PC-3 (cell line): Measurements from ENCODE around the gene SIAE. TPM values are rescaled to one million over a fixed set of nuclear protein-coding genes. Genes with fewer than 3 reads are reported as not detected.

Source experiments
- ATAC-seq: fragments of 200-7000 bp; cut with Tn5 transposase; 2 replicates; pipeline ENCODE4 v1.9.1; 2020; ENCODE audit warnings: mild to moderate bottlenecking, moderate library complexity
- BruUV-seq: library from RNA; stranded (reverse); fragments of 400-500 nt; replicated peaks from 2 replicates; lab custom pipeline; 2021; lab: Mats Ljungman, UMichigan
- CTCF ChIA-PET: fragments of 300-600 bp; sonication (Branson Sonifier 250); formaldehyde crosslinking; loops from one replicate; lab custom pipeline; 2022; ENCODE audit warnings: antibody characterized with exemption; lab: Charles Lee
- POLR2A ChIA-PET: fragments of 300-600 bp; sonication (Branson Sonifier 250); formaldehyde crosslinking; loops from one replicate; lab custom pipeline; 2022; ENCODE audit warnings: antibody characterized with exemption; ENCODE audit not compliant: unreplicated experiment; lab: Charles Lee
- DNase-seq: peaks from one replicate; pipeline ENCODE4 v3.0.0-alpha.2; 2015
- H2AFZ ChIP-seq: fragments of 300-600 bp; sonication (generic); 2 replicates; pipeline ENCODE4 v1.6.0; 2016; ENCODE audit warnings: antibody characterized with exemption, low read length
- H3F3A ChIP-seq: fragments of 300-600 bp; sonication (generic); one replicate; pipeline ENCODE4 v1.6.0; 2017; ENCODE audit warnings: antibody characterized with exemption, low read length, control low read depth, mild to moderate bottlenecking; ENCODE audit not compliant: unreplicated experiment
- H3K27ac ChIP-seq: fragments of 300-600 bp; sonication (generic); 2 replicates; pipeline ENCODE4 v1.5.1; 2016; ENCODE audit warnings: mild to moderate bottlenecking, low read length
- H3K27me3 ChIP-seq: fragments of 300-600 bp; sonication (generic); 2 replicates; pipeline ENCODE4 v1.6.1; 2016; ENCODE audit warnings: low read length, mixed read lengths
- H3K36me3 ChIP-seq: fragments of 300-600 bp; sonication (generic); 2 replicates; pipeline ENCODE4 v1.6.1; 2016; ENCODE audit warnings: low read depth, mixed run types, low read length, mixed read lengths
- H3K4me1 ChIP-seq: fragments of 300-600 bp; sonication (generic); 2 replicates; pipeline ENCODE4 v1.5.1; 2016; ENCODE audit warnings: low read length; ENCODE audit not compliant: insufficient read depth
- H3K4me2 ChIP-seq: fragments of 300-600 bp; sonication (generic); 2 replicates; pipeline ENCODE4 v1.6.0; 2016; ENCODE audit warnings: low read length
- H3K4me3 ChIP-seq: fragments of 300-600 bp; sonication (generic); 2 replicates; pipeline ENCODE4 v1.5.1; 2016; ENCODE audit warnings: mild to moderate bottlenecking, low read length, mixed read lengths
- H3K79me2 ChIP-seq: fragments of 300-600 bp; sonication (generic); 2 replicates; pipeline ENCODE4 v1.6.1; 2017; ENCODE audit warnings: low read length, mixed read lengths
- H3K9ac ChIP-seq: fragments of 300-600 bp; sonication (generic); 2 replicates; pipeline ENCODE4 v1.6.0; 2016; ENCODE audit warnings: mild to moderate bottlenecking, low read length
- H3K9me2 ChIP-seq: fragments of 300-600 bp; sonication (generic); replicated peaks from 2 replicates; pipeline ENCODE4 v1.6.1; 2016; ENCODE audit warnings: mixed run types, low read length, mixed read lengths
- H3K9me3 ChIP-seq: fragments of 300-600 bp; sonication (generic); 2 replicates; pipeline ENCODE4 v1.6.1; 2016; ENCODE audit warnings: low read length, mixed read lengths
- H4K20me1 ChIP-seq: fragments of 300-600 bp; sonication (generic); 2 replicates; pipeline ENCODE4 v1.6.1; 2016; ENCODE audit warnings: low read length, mixed read lengths
- EZH2 ChIP-seq: fragments of 300-600 bp; sonication (generic); IDR thresholded peaks from one replicate; pipeline ENCODE4 v1.6.1; 2017; ENCODE audit warnings: antibody characterized with exemption, mild to moderate bottlenecking, low read length; ENCODE audit not compliant: unreplicated experiment
- EZH2phosphoT487 ChIP-seq: fragments of 300-600 bp; sonication (generic); IDR thresholded peaks from 2 replicates; pipeline ENCODE4 v1.6.1; 2018; ENCODE audit warnings: mild to moderate bottlenecking, antibody characterized with exemption, low read length, borderline replicate concordance
- intact Hi-C: fragments of 100-400 bp; cut with micrococcal nuclease; formaldehyde crosslinking; loops from 2 replicates; pipeline ENCODE4 v1.9.0; 2023
- total RNA-seq: library from RNA; depleted of rRNA; stranded (reverse); fragments of >200 nt; gene quantifications from 2 replicates; pipeline ENCODE4 v1.2.3, GENCODE V29; 2014
- TF ChIP-seq, protein P1 (sequence below): fragments of 300-600 bp; sonication (generic); conservative IDR thresholded peaks from 2 replicates; pipeline ENCODE4 v1.5.1; 2017; ENCODE audit warnings: antibody characterized with exemption, low read depth, mild to moderate bottlenecking, low read length

The SIAE gene
- total RNA-seq, 1 experiment from 2014 or later, result 17.6 TPM

DNA sequence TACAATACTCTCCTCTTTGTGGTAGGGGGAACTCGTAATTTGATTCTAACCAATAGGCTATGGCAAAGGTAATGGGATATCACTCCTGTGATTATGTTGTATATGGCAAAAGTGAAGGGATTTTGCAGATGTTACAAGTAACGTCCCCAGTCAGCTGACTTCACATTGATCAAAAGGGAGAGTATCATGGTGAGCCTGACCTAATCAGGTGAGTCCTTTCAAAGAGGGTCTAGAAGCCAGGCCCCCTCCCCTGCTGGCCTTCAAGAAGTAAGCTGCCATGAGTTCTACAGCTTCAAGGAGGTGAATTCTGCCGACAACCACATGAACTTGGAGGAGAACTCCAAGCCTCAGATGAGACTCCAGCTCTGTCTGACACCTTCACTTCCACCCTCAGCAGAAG, 30.9 kb downstream of the SIAE start:
- no TSS peak for BruUV-seq
- Histone ChIP-seq H3K9me2 (no peaks in the 10 kb centered on the region), H3K4me1 (peaks cover 9% of the 10 kb centered on the region; the same call in 1 of the 2 replicates), H4K20me1 (no peaks in the 10 kb centered on the region), H3K4me2 (no peak overlapping the region), H3F3A (no peaks in the 10 kb centered on the region), H2AFZ (no peak overlapping the region), H3K79me2 (no peaks in the 10 kb centered on the region), H3K27ac (no peak overlapping the region), H3K4me3 (no peak overlapping the region), H3K9me3 (no peaks in the 10 kb centered on the region), H3K36me3 (peaks cover 21% of the 10 kb centered on the region; the same call in 1 of the 2 replicates), H3K9ac (no peak overlapping the region), H3K27me3 (no peaks in the 10 kb centered on the region)
- TF ChIP-seq EZH2 (no peak), EZH2phosphoT487 (no peak)
- TF ChIP-seq, protein P1, sequence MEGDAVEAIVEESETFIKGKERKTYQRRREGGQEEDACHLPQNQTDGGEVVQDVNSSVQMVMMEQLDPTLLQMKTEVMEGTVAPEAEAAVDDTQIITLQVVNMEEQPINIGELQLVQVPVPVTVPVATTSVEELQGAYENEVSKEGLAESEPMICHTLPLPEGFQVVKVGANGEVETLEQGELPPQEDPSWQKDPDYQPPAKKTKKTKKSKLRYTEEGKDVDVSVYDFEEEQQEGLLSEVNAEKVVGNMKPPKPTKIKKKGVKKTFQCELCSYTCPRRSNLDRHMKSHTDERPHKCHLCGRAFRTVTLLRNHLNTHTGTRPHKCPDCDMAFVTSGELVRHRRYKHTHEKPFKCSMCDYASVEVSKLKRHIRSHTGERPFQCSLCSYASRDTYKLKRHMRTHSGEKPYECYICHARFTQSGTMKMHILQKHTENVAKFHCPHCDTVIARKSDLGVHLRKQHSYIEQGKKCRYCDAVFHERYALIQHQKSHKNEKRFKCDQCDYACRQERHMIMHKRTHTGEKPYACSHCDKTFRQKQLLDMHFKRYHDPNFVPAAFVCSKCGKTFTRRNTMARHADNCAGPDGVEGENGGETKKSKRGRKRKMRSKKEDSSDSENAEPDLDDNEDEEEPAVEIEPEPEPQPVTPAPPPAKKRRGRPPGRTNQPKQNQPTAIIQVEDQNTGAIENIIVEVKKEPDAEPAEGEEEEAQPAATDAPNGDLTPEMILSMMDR, result no peak
- ATAC-seq, result no peak
- ChIA-PET CTCF (no interaction called here), POLR2A (interaction anchor here (0.5 kb wide), 1 partner anchor 31 kb away, joined by 4 read pairs; the partner anchor contains the start of genes SIAE and SPA17)
- intact Hi-C loops, result no loop called here
- no peak for DNase-seq

DNA sequence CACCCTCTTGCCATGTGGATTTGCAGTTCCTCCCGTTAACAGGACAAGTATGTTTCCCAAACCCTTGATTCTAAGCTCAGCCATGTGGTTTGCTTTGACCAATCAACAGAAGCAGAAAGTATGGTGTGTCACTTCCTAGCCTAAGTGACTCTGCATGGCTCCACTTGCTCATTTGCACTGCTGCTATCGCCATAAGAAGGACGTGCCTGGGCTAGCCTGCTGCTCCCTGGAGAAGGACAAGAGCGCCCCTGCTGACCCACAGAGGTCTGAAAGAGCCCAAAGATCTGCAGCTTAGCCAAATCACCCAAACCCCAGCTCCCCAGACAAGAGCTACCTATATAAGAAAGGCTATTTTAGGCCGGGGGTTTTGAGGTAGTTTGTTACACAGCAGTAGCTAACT, 32.9 kb downstream of the SIAE start:
- ATAC-seq, result no peak
- no peak overlapping the region for H3K27ac ChIP-seq
- peaks cover 32% of the 10 kb centered on the region; the same call in 1 of the 2 replicates for H3K36me3 ChIP-seq
- TF ChIP-seq EZH2, result no peak
- intact Hi-C loops, result no loop called here
- H3K27me3 ChIP-seq, result no peaks in the 10 kb centered on the region
- H3K4me1 ChIP-seq, result peaks cover 9% of the 10 kb centered on the region; the same call in 1 of the 2 replicates
- no peaks in the 10 kb centered on the region for H3K9me3 ChIP-seq
- no peak overlapping the region for H3K4me2 ChIP-seq
- H3K9ac ChIP-seq, result no peak overlapping the region
- H3K9me2 ChIP-seq, result no peaks in the 10 kb centered on the region
- CTCF ChIA-PET, result no interaction called here
- BruUV-seq, result no TSS peak
- no peak for DNase-seq
- H4K20me1 ChIP-seq, result no peaks in the 10 kb centered on the region
- POLR2A ChIA-PET, result interaction anchor here (0.6 kb wide), 1 partner anchor 112 kb away, joined by 3 read pairs; no protein-coding TSS in a partner anchor
- H3K79me2 ChIP-seq, result no peaks in the 10 kb centered on the region
- no peaks in the 10 kb centered on the region for H3F3A ChIP-seq
- H3K4me3 ChIP-seq, result no peak overlapping the region
- no peak overlapping the region for H2AFZ ChIP-seq

DNA sequence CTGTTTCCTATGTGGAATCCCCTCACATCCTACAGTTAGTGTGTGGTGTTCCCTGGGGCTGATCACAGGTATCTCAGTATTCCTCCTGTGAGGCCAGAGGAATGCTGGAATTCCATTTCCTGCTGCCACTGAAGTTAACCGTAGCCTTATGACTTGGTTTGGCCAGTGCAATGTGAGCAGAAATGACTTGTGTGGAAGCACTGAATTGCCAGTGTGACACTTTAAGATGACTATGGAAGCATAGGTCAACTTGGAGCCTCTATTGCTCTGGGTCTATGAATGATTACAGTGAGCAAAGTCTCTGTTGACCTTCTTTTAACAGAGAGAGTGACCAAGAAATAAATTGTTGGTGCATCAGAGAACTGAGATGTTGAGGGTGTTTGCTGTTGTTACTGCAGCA, 34.4 kb downstream of the SIAE start:
- no peak for ATAC-seq
- no peaks in the 10 kb centered on the region for H3K9me2 ChIP-seq
- POLR2A ChIA-PET, result interaction anchor here (0.5 kb wide), 1 partner anchor 12 kb away, joined by 3 read pairs; no protein-coding TSS in a partner anchor

More for the DNA sequence above, 34.4 kb downstream of the SIAE start:
- Histone ChIP-seq H3K27me3 (no peaks in the 10 kb centered on the region), H3K4me3 (no peak overlapping the region), H3K9me3 (no peaks in the 10 kb centered on the region), H3K4me1 (0 out of 2 replicates have a peak, but pooled peaks cover 5% of the 10 kb centered on the region), H3K27ac (no peak overlapping the region), H2AFZ (no peak overlapping the region), H3F3A (no peaks in the 10 kb centered on the region), H3K36me3 (peaks cover 41% of the 10 kb centered on the region; the same call in 1 of the 2 replicates), H3K4me2 (no peak overlapping the region), H4K20me1 (no peaks in the 10 kb centered on the region), H3K79me2 (no peaks in the 10 kb centered on the region), H3K9ac (no peak overlapping the region)
- intact Hi-C loops, result no loop called here
- no peak for DNase-seq
- BruUV-seq, result no TSS peak
- TF ChIP-seq EZH2 (no peak), EZH2phosphoT487 (no peak)
- TF ChIP-seq, protein P1, result no peak
- CTCF ChIA-PET, result no interaction called here
